ENCODE results near the gene FOXF1.

Gene FOXF1

DNA sequence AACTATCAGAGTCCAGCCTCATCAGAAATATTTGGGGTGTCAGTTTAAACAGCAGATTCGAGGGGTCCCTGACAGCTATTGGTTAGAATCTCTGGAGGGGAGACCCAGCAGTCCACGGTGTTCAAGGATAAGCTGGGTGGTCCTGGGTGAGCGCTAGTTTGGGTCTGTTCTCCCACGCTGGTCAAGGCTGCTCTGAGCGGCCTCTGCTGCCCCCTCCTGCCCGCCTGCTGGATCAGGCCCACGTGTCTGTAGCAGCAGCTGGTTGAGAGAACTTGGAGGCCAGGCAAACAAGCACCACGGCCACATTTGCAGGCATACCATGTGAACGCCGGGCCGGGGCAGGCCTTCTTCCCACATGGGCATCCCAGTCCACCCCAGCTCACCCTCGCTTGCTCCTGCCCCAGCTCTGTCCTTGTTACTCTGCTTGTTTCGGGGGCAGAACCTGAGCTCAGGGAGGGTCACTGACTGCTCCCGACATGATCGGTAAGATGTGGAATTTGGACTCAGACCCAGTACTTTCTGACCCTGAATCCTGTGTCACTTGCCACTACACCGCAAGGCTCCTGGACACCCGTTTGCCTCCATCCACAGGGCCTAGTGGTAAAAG lies 7.4 kb downstream of the FOXF1 start:
- DNase-seq: no peak

DNA sequence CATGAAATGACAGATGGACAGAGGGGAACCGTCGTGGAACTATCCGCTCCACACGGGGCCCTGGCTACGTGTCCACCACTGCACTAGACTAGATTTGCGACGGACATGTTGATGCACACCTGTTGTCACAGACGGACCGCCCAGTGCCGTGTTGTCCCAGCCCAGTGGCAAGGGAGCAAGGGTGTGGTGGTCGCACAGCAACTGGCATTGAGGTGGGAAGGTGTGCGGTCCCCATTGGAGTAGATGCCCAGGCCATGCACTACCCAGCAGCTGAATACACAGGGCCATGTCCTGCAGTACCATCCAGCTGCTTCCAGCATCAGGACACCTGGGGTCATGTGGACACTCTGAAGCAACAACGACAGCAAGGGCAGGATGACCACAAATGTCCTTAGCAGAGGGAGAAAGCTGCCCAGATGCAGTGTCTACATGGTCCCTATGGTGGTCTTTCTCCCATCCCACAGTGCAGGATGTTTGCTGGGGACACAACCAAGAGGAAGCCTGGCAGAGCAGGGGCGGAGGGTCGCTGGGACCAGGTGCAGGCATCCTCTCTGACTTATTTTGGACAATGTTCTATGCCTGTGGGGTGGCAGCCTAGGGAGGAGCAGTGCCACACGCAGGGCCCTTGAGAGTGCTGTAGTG lies 8.8 kb downstream of the FOXF1 start:
- no peak for DNase-seq

DNA sequence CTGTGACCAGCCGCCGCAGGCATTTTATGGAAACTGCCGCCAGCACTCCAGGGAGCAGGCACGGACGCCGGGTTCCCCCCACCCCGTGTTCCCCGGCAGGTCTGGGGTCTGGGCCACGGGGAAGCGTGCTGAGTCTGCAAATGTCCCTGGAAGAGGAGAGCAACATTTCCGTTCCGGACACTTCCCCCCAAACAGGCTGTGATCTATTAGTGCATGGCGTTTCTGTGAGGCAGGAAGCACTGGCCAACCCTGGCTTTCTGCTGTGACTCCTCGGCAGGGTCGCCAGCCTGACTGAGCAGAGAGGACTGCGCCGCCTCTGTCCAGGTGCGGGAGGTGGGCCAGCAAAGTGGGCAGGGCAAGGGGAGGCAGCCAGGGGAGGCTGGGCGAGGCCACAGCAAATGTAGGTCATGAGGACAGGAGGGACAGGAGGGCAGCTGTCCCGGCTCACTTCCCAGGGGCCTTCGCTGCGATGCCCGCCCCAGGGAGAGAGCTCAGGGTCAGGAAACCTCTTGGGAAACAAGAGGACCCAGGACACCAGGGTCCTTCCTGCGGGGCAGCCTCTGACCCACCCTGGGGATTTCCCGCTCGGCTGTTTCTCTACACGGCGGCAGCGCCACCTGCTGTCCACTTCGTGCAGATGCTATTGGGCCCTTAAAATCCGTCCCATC lies 9.5 kb downstream of the FOXF1 start:
- peak; percentile 55 for DNase-seq

DNA sequence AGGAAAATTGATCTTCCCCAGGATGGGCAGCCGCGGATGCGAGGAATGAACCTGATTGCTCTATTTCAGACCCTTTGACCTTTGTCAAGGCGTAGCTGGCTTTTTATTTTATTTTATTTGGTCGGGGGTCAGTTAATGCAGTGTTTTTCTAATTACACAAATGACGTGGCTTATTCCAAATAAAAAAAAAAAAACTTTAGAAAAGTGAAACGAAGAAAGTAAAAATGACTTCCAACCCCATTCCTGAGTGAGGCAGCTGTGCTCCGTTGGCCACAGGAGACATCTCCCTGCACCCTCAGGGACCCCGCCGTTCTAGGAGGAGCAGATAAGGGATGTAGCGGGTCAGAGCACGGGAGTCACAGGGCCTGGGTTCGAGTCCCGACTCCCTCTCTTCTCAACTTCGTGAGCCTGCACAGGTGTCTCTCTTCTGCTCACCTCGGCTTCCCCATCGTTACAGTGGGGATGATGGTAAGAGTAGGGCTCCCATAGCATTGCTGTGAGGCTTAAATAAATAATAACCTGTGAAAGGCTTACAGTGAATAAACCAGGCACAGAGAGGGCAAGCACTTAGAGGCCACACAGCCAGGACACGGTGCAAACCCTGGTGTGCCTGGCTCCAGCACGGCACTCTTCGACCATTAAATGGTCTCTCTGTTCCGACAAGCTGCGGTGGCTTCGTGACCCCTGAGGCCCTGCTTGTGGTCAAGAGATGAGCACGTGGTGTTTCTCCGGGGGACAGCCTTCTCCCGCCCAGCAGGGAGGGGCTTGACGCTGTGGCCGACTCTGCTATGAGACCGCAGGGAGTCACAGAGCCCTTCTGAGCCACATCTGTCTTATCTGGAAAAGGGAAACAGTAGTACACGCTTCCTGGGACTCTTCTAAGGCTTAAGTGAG lies 10.2 kb downstream of the FOXF1 start:
- no peak for DNase-seq

DNA sequence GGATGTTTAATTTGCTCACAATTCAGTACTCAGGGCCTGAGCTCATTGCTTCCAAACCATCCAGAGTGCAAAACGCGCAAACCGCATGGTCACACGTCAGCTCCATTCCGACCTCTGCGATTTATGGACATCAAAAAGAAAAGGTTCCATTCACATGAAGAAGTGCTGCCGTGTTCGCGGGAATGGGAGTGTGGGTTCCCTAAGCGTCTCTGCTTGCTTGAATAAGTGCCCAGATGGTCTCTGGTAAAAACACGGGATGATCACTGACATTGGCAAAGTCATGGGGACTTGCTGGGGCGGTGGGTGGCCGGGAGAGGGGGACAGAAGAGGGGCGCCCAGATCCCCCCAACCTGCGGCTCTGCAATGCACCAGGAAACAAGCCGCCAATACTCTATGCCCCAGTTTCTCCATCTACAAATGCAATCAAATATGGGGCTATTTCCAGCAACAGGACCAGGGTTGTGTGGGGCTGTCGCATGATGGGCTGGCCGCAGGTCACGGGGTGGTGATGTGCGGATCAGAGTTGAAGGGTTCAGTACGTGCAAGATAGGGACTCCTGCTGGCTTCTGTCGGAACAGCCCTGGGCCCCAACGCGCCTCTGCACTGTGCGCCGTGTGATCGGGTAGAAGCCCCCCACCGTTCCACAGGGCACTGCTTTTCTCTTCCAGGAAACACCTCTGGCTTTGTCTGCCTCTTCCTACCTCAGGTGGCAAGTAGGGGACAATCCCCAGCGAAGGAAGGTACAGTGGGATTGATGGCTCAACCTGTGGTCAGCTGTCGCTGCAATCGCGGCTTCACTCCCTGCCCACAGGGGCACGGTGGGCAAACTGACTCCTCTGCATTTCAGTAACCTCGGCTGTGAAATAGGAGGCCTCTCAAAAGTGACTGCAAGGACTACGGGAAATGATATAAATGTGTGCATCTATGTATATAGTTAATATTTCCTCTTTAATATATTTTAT lies 11.2 kb downstream of the FOXF1 start:
- no peak for DNase-seq

DNA sequence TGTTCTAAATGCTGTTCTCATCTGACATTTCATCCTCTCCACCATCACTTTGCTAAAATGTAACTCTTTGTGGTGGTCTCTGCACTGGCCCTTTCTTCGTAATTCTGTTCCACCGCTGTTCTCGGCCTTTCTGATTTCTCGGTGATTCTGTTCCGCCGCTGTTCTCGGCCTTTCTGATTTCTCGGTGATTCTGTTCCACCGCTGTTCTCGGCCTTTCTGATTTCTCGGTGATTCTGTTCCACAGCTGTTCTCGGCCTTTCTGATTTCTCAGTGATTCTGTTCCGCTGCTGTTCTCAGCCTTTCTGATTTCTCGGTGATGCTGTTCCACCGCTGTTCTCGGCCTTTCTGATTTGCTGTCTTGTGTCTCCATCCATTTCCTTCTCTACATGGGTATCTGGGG lies 12.3 kb downstream of the FOXF1 start:
- DNase-seq: no peak

DNA sequence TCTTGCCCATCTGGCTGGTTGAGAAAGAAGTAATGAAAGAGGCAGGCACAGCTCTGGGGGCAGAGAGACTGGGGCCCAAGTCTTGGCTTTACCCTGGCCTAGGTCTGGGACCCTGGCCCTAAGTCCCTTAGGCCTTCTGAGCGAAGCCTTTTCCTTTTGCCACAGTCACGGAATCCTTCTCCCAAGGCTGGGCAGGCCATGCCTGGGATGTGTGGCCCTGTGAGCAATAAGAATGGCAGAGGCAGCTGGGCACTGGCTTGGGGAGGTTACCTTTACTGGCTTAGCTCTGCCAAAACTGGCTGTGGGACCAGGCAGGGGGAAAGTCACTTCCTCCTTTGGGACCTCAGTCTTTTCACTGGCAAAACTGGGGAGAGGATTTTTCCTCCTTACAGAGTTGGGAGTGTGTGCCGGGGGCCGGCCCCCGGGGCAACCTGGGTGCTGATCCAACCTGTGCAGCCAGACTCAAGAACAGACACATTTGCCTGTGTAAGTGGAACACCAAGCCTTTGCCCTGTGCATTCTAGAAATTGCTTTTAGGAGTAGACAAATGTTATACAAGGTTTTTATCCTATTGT lies 12.9 kb downstream of the FOXF1 start:
- no peak for DNase-seq

DNA sequence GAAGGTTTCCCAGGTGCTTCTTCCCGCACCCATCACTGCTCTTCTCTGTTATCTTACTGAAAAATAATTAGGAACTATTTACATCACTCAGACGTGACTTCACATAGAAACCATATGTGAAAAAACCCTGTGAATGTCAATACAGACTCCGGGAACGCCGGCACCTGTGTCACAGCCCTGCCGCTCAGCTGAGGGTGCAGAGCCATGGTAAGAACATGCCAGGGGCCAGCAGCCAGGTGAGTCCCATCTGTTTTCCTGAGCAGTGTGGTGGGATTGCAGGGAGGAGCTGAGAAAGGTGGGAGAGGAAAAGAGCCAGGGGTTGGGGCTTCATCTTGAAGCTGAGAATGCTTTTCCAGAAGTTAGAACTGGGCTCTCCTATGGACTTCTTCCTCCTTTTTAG lies 13.7 kb downstream of the FOXF1 start:
- no peak for DNase-seq

DNA sequence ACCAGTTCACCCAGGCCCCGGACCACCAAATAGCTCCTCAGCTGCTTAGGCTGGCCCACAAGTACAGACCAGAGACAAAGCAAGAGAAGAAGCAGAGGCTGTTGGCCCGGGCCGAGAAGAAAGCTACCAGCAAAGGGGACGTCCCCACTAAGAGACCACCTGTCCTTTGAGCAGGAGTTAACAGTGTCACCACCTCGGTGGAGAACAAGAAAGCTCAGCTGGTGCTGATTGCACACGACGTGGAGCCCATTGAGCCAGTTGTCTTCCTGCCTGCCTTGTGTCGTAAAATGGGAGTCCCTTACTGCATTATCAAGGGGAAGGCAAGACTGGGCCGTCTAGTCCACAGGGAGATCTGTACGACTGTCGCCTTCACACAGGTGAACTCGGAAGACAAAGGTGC lies 15.4 kb downstream of the FOXF1 start:
- DNase-seq: no peak

DNA sequence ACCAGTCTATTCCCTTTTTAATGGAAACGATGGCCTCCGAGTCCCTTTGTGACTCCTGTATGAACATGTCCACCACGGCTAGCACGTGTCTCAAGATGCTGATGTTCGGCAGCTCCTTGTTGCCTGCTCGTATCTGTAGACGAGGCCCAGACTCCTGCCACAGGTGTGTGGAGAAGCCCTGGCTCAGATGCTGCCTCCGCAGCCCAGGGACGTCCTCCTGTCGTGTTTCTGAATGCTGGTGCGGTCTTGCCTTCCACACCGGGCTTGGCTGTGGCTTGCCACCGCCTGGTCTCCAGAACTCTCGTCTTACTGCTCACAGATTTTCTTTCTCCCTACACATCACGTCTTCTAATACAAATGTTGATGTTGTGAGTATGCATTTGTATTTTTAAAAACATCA lies 17.0 kb downstream of the FOXF1 start:
- no peak for DNase-seq

DNA sequence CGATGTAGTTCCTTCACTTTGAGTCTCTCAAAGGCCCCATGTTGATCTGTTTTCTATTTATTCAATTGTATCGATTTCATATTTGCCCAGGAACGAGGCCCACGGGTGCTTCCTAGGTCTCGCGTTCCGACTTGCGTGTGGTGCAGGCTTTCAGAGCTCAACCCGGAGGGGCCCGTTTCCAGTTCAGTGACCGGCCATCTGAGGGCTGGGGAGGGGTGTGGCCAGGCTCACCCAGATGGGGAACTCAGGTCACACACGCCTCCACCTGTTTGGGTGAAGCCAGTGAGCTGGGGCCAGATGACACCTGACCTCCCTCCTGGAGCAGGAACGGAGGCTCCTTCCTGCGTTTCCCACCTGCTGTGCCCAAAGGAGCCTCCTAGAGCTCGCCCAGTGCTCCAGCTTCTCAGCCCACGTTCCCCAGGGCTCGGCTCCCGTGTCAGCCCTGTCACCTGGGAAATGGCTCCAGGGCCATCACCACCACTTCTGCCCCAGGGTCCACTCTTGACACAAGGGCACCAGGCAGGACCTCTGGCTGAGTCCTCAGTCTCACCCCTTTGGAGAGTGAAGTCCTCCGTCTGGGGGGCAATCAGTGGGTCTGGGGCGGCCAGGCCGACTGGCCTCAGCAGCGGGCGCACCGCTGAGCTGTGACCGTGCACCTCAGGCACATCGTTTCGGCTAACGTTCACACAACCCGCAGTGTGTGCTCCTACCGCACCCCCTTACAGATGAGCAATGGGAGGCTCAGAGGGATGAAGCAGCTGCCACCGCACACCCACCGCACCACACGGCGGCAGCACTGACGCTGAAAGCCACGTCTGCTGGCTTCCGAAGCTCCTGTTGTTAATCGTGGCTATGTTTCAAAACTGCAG lies 18.0 kb downstream of the FOXF1 start:
- DNase-seq: no peak

DNA sequence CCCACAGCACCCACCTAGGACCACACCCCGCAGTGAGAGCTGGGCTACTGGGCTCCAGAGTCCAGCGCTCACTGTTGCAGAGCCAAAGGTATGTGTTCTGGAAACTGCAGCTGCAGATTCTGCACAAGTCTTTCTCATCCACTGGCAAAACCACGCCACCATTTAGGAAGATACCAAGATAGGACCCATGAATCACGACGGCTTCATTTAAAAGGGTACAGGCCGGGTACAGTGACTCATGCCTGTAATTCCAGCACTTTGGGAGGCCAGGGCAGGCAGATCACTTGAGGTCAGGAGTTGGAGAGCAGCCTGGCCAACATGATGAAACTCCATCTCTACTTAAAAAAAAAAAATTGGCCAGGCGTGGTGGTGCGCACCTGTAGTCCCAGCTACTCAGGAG lies 18.8 kb downstream of the FOXF1 start:
- no peak for DNase-seq

DNA sequence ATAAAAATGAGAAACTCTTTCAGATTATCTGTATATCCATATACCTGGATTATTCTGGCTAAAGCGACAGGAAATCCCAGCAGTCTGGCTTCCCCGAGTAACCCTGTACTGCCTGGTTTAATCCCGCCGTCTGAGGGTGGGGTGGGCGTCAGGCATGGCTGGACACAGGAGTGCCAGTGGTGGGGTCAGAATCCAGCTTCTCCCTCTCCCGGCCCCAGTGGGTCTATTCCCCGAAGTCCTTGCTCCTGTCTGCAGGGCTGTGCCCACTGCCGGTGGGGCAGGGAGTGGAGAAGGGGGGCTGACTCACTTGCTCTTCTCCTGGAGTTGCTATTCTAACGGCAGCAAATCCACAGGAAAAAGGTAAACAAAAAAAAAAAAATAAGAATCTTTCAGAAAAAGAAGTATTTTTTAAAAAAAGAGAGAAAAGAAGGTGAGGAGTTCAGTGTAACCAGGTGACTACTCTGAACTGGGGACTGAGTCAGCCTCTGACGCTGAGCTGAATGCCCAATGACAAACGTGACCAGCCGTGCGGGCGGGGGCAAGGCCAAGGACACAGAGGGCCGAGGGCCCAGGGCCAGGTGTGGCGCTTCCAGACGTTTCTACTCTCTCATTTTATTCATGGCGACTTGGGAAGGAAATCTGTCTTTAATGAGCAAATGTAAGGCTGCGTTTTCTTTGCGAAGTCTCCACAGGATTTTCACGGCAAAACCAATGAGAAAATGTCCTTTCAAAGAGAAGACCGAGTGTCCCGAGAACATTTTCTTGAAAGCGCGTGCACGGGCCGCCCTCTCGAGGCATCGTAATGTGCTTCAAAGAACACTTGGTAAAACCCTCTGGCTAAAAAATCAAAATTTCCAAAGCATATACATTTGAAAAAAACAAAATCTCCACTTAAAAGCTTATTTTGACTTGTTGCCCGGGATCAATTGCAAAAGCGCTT lies 20.2 kb downstream of the FOXF1 start:
- no peak for DNase-seq

DNA sequence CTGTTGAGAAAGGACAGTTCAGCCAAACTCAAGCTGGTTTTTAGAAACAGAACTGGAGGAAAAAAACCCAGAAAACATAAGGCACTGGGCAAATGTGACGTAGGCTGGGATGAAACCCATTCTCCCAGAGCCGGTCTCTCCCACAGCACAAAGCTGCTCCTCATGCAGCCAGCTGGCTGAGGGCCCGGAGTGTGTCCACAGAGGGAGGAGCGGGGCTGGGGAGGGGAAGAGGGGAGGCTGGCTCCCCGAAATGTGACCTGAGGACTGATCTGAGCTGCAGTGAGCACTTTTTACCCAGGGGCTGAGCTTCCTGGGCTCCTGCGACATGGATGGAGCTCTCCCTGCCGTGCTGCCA lies 20.8 kb downstream of the FOXF1 start:
- DNase-seq: no peak

DNA sequence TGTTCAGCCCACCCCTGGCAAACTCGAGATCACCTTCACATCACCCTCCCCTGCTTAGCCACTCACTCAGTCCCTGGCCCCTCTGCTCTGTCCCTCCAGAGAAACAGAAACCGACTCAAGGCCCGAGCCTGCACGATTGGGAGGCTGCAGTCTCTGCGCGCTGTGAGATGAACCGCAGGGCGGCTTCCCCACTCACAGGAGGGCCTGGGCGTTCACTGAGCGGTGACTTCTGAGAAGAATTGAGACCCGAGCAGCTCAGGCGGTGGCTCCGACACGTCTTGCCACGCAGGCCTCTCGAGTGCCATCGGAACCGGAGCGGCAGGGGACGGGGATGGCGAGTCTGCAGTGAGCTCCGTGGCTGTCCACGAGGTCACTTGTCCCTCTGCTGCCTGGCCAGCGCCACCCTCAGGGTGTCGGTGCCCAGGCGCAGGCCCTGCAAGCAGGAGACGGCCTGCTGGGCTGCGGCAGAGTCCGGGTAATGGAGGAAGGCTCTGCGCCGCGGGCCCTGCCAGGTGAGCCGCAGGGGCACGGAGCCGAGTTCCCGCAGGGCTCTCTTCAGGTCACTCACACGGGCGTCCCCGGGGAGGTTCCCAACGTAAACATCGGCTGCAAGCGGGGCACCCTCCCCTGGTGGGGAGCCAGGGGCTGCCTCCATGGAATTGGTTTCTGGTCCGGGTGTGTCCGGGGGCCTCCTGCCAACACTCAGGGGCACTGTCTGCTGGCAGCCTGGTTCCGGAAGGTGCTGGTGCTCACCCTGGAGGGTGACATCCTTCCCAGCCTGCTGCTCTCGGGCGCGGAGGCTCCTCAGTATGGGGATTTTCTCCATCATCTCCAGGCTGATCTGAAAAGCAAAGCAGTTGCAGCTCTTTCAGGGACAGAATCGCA lies 21.6 kb downstream of the FOXF1 start:
- no peak for DNase-seq

DNA sequence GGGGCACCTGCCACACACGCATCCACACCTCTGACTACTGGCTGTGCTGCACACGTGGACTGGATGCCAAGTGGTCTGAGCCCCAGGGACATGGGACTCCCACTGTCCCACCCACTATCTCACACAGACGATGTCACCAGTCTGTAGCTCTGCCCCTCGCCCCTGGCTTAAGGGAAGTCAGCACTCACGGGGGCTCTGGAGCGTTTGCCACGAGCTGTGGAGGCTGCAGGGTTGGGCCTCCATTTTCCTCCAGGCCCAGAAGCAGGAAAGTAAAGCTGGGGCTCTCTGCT lies 22.1 kb downstream of the FOXF1 start:
- DNase-seq: no peak

DNA sequence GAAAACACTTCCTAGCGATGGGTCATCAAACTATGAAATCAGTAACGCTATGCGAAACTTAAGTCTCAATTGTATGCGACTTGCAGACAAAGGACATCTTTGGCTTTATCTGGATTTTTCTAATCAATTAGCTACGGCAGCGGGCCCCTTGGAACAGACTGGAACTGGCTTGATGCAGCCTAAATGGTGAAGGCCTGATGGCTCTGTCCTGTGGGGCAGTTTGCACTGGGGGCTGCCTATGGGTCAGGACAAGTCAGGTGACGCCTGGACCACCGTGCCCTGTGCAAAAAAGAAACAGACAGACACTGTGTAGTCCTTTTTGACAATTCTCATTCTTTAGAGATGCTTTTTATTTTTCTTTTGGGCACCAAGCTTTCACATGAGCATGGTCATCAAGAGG lies 22.7 kb downstream of the FOXF1 start:
- no peak for DNase-seq

DNA sequence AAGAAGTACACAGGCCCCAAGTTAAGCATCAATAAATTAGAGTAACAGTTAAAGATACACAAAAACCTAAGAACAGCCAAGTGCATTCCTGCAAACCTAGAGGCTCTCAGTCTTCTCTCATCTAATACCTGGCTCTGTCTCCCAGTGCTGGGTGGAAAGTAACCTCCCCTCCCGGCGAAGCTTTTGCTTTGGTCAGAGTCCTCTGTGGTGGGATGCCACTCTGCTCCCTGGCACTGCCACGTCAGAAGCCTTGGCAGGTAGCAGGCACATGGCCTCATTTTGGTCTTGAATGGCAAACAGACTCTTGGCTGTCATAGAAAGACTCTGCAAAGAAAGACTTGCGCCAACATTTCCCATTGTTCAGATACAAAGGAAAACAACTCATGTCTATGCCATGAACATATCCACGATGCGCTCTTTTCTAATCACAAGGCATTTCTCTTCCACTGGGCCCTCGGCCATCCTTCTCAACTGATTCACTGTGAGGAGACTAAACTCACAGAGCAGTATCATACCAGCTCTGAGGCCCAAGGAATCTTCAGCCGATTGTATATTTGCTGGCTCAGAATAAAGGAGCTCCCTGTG lies 23.5 kb downstream of the FOXF1 start:
- DNase-seq: no peak

Measured in CD4-positive, alpha-beta T cell treated with Interleukin-4 for 4 hours (primary cell).